HG03196 (cell line): ENCODE results near the gene DRGX.

Source experiments
- ATAC-seq: cut with Tn5 transposase; IDR thresholded peaks from one replicate; pipeline ENCODE4 v1.9.1; 2021; ENCODE audit not compliant: unreplicated experiment

Gene DRGX

GRCh38 chr10:49383853-49384252, 12.0 kb downstream of the DRGX start:
- no peak for ATAC-seq

DNA sequence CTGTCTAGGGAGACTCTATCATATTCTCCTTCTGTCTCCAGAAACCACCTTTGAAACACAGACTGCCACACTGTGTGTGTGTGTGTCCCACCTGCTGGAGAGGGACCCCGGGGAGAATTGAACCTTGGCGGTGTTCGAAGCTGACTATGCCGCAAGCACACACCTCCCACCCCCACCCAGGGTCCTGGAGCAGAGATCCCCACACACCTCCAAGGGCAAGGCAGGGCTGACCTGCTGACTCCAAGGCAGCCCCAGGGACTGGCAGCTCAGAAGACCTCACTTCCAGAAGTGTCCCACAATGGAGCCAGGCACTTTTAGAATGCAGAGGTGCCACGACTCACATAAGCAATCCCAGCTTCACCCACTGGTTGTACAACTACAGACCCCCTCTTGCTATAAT, 13.1 kb downstream of the DRGX start:
- no peak for ATAC-seq

DNA sequence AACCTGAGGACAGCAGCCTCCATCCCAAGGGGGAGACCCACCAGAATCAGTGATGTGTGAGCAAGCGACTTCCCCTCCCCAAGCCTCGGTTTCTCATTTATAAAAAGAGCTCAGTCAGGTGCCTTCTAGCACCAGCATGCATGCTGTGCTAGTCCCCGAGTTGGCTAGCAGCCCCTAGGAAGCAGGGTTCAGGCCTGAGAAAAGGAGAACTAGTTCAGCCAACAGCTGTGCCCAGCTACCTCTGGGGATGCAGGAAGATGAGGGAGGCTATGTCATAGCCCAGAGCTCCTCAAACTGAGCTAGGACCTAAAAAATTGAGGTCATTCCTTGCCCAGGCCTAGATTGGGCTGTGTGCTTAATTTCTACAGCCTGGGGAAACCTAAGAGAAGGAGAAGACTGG, 13.7 kb downstream of the DRGX start:
- no peak for ATAC-seq

GRCh38 chr10:49381111-49381900, 14.6 kb downstream of the DRGX start:
- no peak for ATAC-seq

DNA sequence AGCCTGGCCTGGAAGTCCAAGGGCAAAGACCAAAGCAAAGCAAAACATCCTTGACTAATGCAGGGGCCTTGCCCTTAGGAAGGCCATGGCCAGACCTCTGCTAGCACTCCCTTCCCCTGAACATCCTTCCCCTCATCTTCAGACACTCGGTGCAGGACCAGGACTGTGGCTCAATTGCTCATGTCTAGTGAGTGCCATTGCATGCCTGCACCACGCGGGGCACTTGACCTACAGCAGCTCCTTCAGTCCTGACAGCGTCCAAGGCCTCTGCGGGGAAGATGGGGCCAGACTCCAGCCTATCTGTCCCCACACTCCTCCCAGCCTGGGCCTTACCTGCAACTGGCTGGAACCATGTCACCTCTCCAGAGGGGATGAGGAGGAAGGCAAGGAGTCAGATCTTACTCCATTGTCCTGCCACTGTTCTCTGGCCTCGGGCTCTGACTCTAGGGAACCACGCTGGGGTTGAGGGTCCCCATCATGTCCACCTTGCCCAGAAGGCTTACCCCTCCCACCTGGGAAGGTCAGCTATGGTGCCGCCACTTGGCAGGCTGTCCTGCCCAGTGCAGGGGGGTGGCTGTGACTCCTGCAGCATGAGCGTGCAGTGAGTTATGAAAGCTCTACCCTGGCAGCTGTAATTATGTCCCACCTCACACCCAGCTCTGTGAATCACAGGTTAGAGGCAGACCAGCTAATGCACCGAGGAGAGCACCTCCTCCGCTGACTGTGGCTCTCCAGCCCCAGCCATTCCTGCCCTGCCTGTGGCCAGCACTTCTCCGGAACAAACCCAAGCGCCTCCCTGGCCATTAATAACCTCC, 16.1 kb downstream of the DRGX start:
- no peak for ATAC-seq

- ATAC-seq, result no peak
These were observed 18.6 kb downstream of the DRGX start for GRCh38 chr10:49377256-49377655.

GRCh38 chr10:49375611-49376010, 20.3 kb downstream of the DRGX start:
- ATAC-seq, result no peak

DNA sequence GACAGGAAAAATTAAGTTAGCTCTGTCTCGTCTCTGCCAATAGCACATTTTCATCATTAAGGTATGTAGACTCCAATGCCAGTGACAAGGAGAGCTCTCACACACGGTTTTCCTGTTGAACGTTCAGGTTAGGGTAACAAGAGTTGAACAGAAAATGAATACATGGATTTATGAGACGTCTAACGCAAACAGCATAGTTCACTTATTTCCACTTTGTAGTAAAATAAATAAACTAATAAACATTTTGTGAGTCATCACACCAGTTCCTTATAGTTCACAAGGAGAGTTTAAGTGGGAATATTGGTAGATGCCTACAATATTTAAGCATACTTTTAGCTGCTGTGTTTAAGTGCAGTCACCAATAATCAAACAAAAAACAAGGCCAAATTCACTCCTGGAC, 21.1 kb downstream of the DRGX start:
- no peak for ATAC-seq

- no peak for ATAC-seq
These were observed 22.5 kb downstream of the DRGX start for GRCh38 chr10:49373361-49373760.

GRCh38 chr10:49371967-49372366, 23.9 kb downstream of the DRGX start:
- no peak for ATAC-seq

GRCh38 chr10:49370326-49371100, 25.4 kb downstream of the DRGX start:
- no peak for ATAC-seq

DNA sequence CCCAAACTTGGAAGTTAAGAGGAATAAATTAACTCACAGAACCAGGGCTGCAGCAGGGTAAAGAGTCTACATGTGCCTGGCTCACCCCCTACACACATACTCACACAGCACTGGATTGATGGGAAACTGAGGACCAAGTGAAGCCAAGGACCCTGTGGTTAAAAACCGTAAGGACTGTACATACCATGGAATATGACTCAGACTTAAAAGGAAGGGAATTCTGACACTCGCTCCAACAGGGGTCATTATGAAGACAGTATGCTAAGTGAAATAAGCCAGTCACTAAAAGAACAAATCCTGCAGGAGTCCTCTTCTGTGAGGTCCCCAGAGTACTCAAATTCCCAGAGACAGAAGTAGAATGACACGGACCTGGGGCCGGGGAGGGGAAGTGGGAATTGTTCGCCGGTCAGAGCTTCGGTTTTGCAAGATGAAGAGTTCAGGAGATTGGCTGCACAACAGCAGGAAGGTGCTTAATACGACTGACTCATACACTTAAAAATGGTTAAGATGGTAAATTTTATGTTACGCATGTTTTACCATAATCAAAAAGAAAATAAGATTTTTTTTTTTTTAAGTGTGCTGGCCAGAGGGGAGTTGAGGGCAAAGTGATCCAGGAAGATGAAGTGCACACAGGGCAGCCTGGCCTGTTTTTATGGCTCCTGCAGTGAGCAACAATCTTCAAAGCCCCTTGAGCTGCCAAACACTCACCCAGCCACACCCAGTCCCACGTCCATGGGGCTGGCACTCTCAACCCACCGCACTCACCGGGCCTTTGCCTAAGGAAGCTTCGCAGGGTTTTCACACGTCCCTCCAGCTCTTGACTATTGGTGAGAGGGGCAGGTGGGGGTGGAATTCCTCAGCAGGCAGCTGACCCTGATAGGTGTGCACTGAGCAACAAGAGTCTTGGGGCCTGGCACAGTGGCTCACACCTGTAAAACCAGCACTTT, 26.4 kb downstream of the DRGX start:
- ATAC-seq, result no peak

DNA sequence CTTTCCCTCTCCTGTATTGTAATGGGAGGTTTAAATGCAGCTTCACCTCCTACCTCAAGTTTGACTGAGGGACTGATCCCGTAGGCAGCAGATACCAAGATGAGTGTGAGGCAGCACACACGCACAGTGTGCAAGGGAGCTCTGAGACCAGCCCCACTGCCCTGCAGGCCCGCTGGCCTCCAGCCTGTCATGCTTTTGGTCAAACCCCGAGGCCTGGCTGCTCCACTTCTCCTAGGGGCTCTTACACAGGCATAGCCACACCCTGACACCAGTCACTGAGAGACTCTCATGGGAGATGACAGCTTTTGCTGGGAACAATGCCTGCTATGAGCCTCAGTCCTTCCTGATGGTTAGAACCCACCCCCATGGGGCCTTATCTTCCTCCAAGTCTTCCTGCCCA, 27.6 kb downstream of the DRGX start:
- no peak for ATAC-seq

- no peak for ATAC-seq
These were observed 28.3 kb downstream of the DRGX start for GRCh38 chr10:49367600-49367999.

DNA sequence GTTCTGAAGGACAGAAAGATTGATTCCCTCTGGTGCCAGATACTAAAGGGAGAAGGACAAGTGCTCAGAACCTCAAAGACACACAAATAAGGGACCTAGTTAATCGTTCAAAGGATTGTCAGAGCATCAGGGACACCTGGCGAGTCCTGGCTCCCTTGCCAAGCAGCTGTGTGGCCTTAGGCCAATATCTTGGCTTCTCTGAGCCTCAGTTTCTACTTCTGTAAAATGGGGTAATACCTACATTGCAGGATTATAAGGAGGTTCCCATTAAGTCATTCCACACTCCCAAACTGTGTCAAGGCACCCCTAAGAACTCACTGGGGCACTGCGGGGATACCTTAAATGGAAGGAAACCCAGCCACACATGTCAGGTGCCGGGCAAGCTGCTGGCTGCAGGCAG, 29.4 kb downstream of the DRGX start:
- ATAC-seq, result no peak

GRCh38 chr10:49365675-49366415, 30.0 kb downstream of the DRGX start:
- ATAC-seq, result no peak

- ATAC-seq, result no peak
These were observed 30.6 kb downstream of the DRGX start for GRCh38 chr10:49365275-49365674.

- ATAC-seq, result no peak
These were observed 31.1 kb downstream of the DRGX start for GRCh38 chr10:49364747-49365146.

DNA sequence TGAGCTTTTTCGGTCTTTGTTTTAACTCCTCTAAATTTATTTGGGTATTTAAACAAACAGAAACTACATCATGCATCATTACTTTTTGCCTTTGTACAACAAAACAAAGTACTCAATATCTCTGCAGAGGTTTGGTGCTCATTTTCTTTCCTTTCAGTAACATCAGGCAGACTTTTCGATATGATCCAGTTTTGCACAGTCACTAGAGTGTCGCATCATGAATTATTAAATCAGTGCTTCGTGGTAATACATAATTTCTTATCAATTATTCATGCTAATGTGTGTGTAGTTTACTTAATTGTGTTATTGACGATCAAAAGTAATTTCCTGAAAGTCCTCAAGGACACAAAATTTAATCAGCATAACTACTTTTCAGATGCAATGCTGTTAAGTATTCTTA, 31.8 kb downstream of the DRGX start:
- ATAC-seq, result no peak
